HUDEP-2 (cell line): Measurements from ENCODE around the gene GLDC.
"Not testable (repeated sequence)": the region's sequence is repeated elsewhere in the genome, so short reads cannot be mapped to it uniquely, and the experiment has no call there.

Experiments
- DNase-seq, 76 experiments: peaks; one replicate each; lab custom pipeline; 2025; ENCODE audit not compliant: unreplicated experiment in 76 of 76; lab: John Stamatoyannopoulos, UW

GLDC gene

GRCh38 chr9:6575324-6576034 lies 70.0 kb downstream of the GLDC start:
- DNase-seq, result no peak

GRCh38 chr9:6567140-6567591 lies 78.4 kb downstream of the GLDC start:
- DNase-seq, result no peak

- DNase-seq, result no peak
Measured at GRCh38 chr9:6566409-6567139, 79.0 kb downstream of the GLDC start.

- DNase-seq, result no peak
Measured at GRCh38 chr9:6565312-6565711, 80.2 kb downstream of the GLDC start.

- DNase-seq, result no peak
Measured at GRCh38 chr9:6564868-6565267, 80.7 kb downstream of the GLDC start.

GRCh38 chr9:6564360-6564759 lies 81.2 kb downstream of the GLDC start:
- no peak for DNase-seq

- no peak for DNase-seq
Measured at GRCh38 chr9:6562871-6563430, 82.6 kb downstream of the GLDC start.

- DNase-seq, result no peak
Measured at GRCh38 chr9:6562201-6562600, 83.3 kb downstream of the GLDC start.

GRCh38 chr9:6557883-6558616 lies 87.5 kb downstream of the GLDC start:
- DNase-seq, result no peak

GRCh38 chr9:6553866-6554265 lies 91.7 kb downstream of the GLDC start:
- DNase-seq, result no peak

GRCh38 chr9:6552498-6553121 lies 92.9 kb downstream of the GLDC start:
- DNase-seq, result no peak

GRCh38 chr9:6552033-6552432 lies 93.5 kb downstream of the GLDC start:
- no peak for DNase-seq

GRCh38 chr9:6551136-6551535 lies 94.4 kb downstream of the GLDC start:
- no peak for DNase-seq

- no peak for DNase-seq
Measured at GRCh38 chr9:6549106-6549800, 96.3 kb downstream of the GLDC start.

- no peak for DNase-seq
Measured at GRCh38 chr9:6545017-6545691, 100.4 kb downstream of the GLDC start.

- no peak for DNase-seq
Measured at GRCh38 chr9:6543204-6543603, 102.3 kb downstream of the GLDC start.

- DNase-seq, result not testable (repeated sequence)
Measured at GRCh38 chr9:6542617-6543016, 102.9 kb downstream of the GLDC start.

GRCh38 chr9:6538666-6539071 lies 106.9 kb downstream of the GLDC start:
- no peak for DNase-seq

- DNase-seq, result no peak
Measured at GRCh38 chr9:6535594-6535993, 109.9 kb downstream of the GLDC start.
